ENCODE data around the gene FANCL. TPM values are rescaled to one million over a fixed set of nuclear protein-coding genes. Genes with fewer than 3 reads are reported as not detected.

The FANCL gene
- total and polyA plus RNA-seq, 9 of the 15 experiments (the other 6 are each of a cell fraction or from before 2014, with no cell fraction given): 36.7 to 120 (median 58.5) TPM

DNA sequence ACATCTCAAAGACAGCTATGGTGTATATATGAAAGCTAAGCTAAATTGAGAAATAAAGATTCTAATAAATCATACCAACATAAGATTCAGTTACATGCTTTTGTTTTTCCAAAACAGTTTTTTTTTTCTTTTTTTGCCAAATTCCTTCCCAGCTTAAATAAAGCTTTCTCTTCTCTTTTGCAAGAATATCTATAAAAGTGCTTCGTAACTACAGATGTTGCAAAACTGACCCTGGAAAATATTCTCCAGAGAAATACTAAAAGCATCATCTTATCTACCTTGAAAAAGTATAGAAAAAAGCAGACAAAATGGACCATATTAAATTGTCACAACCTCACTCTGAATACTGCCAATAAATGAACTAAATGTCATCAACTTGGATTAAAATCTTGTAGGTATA is 38.7 kb downstream of the FANCL start:
- ChIA-PET CTCF (ENCODE audit: low intra/inter-chr PET ratio) (no interaction called here), POLR2A (no interaction called here)
- H3K36me3 ChIP-seq (ENCODE audit: control insufficient read depth, insufficient read depth, low read length): peaks cover 45% of the 10 kb centered on the region; the same call in 2 of the 3 replicates
- 100% methylated on average over 1 of the region's 1 CpG for WGBS (ENCODE audit: insufficient coverage, low coverage, missing lambda C conversion rate)
- DNase-seq (ENCODE audit: extremely low read depth in 1 of 4, low spot score in 3 of 4) (no peak), FAIRE-seq (no peak), ATAC-seq (no peak)
- no peak overlapping the region for H3K27ac ChIP-seq (ENCODE audit: extremely low read depth, low read depth, low read length)
- H3K9me1 ChIP-seq (ENCODE audit: control insufficient read depth, insufficient read depth, low read length): no peaks in the 10 kb centered on the region
- no peak overlapping the region for H2AFZ ChIP-seq (ENCODE audit: low read depth, low read length)
- in situ Hi-C loops (cut with MboI): no loop called here
- no TSS peak for BruUV-seq (replicated peaks)
- H3K27me3 ChIP-seq (ENCODE audit: control insufficient read depth in 2 of 2, insufficient read depth in 2 of 2, low read length in 2 of 2): no peaks in the 10 kb centered on the region
- H3K9ac ChIP-seq (ENCODE audit: insufficient read depth in 1 of 2, low read depth in 2 of 2, low read length in 2 of 2): no peak overlapping the region
- no peaks in the 10 kb centered on the region for H3K79me2 ChIP-seq (ENCODE audit: control insufficient read depth, insufficient read depth, low read length)
- H4K20me1 ChIP-seq (replicated peaks; ENCODE audit: control insufficient read depth, insufficient read depth, low read length): no peaks in the 10 kb centered on the region
- no peak overlapping the region for H3K4me2 ChIP-seq (ENCODE audit: insufficient read depth, low read length)
- TF ChIP-seq ZNF316 (IDR thresholded peaks at IDR 0.05) (peak; percentile 42), NFIC (IDR thresholded peaks at IDR 0.05) (no peak)
- H3K4me3 ChIP-seq: no peak overlapping the region
- intact Hi-C loops (cut with micrococcal nuclease): no loop called here
- no peaks in the 10 kb centered on the region for H3K4me1 ChIP-seq (replicated peaks in 1 of 2; ENCODE audit: control insufficient read depth in 2 of 2, insufficient read depth in 2 of 2, low read length in 2 of 2)
- H3K9me3 ChIP-seq (replicated peaks; ENCODE audit: control insufficient read depth, insufficient read depth, low read depth, low read length): no peaks in the 10 kb centered on the region

DNA sequence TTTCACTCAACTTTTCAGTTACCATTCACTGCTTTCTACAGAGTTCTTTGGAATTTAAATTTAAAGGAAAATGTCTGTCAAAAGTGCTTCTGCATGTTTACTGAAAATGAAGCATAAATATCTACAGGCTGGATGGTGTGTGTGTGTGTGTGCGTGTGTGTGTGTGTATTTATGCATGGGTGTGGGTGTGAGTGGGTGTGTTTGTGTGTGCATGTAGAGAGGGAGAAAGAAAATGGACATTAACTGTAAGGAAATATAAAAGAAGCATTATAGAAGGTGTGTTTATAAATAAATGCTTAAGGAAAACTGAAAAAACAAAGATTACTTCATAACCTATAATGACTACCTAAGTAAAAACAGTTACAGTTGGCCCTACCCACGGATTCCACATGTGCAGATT is 43.2 kb downstream of the FANCL start:
- Histone ChIP-seq H3K4me1 (replicated peaks in 1 of 2; ENCODE audit: control insufficient read depth in 2 of 2, insufficient read depth in 2 of 2, low read length in 2 of 2) (no peaks in the 10 kb centered on the region), H2AFZ (ENCODE audit: low read depth, low read length) (no peak overlapping the region), H3K27me3 (ENCODE audit: control insufficient read depth in 2 of 2, insufficient read depth in 2 of 2, low read length in 2 of 2) (no peaks in the 10 kb centered on the region), H3K4me3 (no peak overlapping the region), H3K4me2 (ENCODE audit: insufficient read depth, low read length) (no peak overlapping the region), H3K9me1 (ENCODE audit: control insufficient read depth, insufficient read depth, low read length) (no peaks in the 10 kb centered on the region), H3K9ac (ENCODE audit: insufficient read depth in 1 of 2, low read depth in 2 of 2, low read length in 2 of 2) (no peak overlapping the region), H3K27ac (ENCODE audit: extremely low read depth, low read depth, low read length) (no peak overlapping the region), H3K9me3 (replicated peaks; ENCODE audit: control insufficient read depth, insufficient read depth, low read depth, low read length) (no peaks in the 10 kb centered on the region), H3K36me3 (ENCODE audit: control insufficient read depth, insufficient read depth, low read length) (peaks cover 43% of the 10 kb centered on the region; the same call in 2 of the 3 replicates), H4K20me1 (replicated peaks; ENCODE audit: control insufficient read depth, insufficient read depth, low read length) (no peaks in the 10 kb centered on the region), H3K79me2 (ENCODE audit: control insufficient read depth, insufficient read depth, low read length) (no peaks in the 10 kb centered on the region)
- in situ Hi-C loops (cut with MboI): no loop called here
- DNase-seq (ENCODE audit: extremely low read depth in 1 of 4, low spot score in 3 of 4): no peak
- no peak for FAIRE-seq
- no TSS peak for BruUV-seq (replicated peaks)
- 90% methylated on average over 2 of the region's 2 CpGs for WGBS (ENCODE audit: insufficient coverage, low coverage, missing lambda C conversion rate)
- intact Hi-C loops (cut with micrococcal nuclease): no loop called here
- no peak for ATAC-seq
- ChIA-PET CTCF (ENCODE audit: low intra/inter-chr PET ratio) (no interaction called here), POLR2A (no interaction called here)
- TF ChIP-seq ZNF3 (CRISPR knock-in tag; IDR thresholded peaks at IDR 0.05) (no peak), EGR1 (conservative IDR thresholded peaks at IDR 0.05) (peak; percentile 36; the same call in 1 of the 2 replicates), ZNF24 (IDR thresholded peaks at IDR 0.05) (no peak)

Measured in K562 (cell line).